Endothelial cell of umbilical vein (primary cell): ENCODE results near the gene C7. TPM values are rescaled to one million over a fixed set of nuclear protein-coding genes. Genes with fewer than 3 reads are reported as not detected.

ENCODE experiments used
- BruUV-seq: library from RNA; stranded (reverse); fragments of 400-500 nt; replicated peaks from 2 replicates; lab custom pipeline; 2021; lab: Mats Ljungman, UMichigan
- CTCF ChIA-PET: fragments of 300-600, 350-600 bp; sonication (Branson Sonifier 250); formaldehyde crosslinking; loops from one replicate; lab custom pipeline; 2021; ENCODE audit warnings: antibody characterized with exemption, inconsistent platforms; lab: Charles Lee
- POLR2A ChIA-PET: fragments of 300-600, 350-600 bp; sonication (Branson Sonifier 250); formaldehyde crosslinking; loops from one replicate; lab custom pipeline; 2021; ENCODE audit warnings: antibody characterized with exemption, inconsistent platforms; lab: Charles Lee
- DNase-seq: peaks from one replicate; pipeline ENCODE4 v3.0.0-alpha.2; 2011; ENCODE audit warnings: low read depth, low spot score
- FAIRE-seq: peaks from 2 replicates; lab custom pipeline; 2011; peaks lifted over from hg19 to GRCh38; lab: Jason Lieb, UNC
- H2AFZ ChIP-seq: 2 replicates; pipeline ENCODE4 v1.6.0; 2012; ENCODE audit warnings: low read depth, low read length, control low read depth, inconsistent platforms
- H3K27ac ChIP-seq: 2 replicates; pipeline ENCODE4 v1.5.1; 2011; ENCODE audit warnings: low read depth, mild to moderate bottlenecking, control low read depth, low read length, moderate library complexity; ENCODE audit not compliant: insufficient read depth
- H3K27me3 ChIP-seq, 2 experiments: 2 replicates each; pipeline versions ENCODE4 v1.6.0 to v1.6.1; 2011; ENCODE audit warnings: low read length in 2 of 2, mixed read lengths in 1 of 2; ENCODE audit not compliant: control insufficient read depth in 2 of 2, insufficient read depth in 2 of 2
- H3K36me3 ChIP-seq, 2 experiments: 2 replicates in 1 of 2; 3 replicates in 1 of 2; pipeline ENCODE4 v1.5.1; 2011; ENCODE audit warnings: low read length in 2 of 2, mild to moderate bottlenecking in 1 of 2, moderate library complexity in 1 of 2; ENCODE audit not compliant: control insufficient read depth in 2 of 2, insufficient read depth in 2 of 2; ENCODE audit errors: extremely low read depth in 1 of 2
- H3K4me1 ChIP-seq: 3 replicates; pipeline ENCODE4 v1.5.1; 2011; ENCODE audit warnings: mild to moderate bottlenecking, low read length; ENCODE audit not compliant: control insufficient read depth, insufficient read depth; ENCODE audit errors: extremely low read depth
- H3K4me2 ChIP-seq: 2 replicates; pipeline ENCODE4 v1.6.1; 2011; ENCODE audit warnings: low read length, control low read depth, mixed read lengths; ENCODE audit not compliant: insufficient read depth
- H3K4me3 ChIP-seq, 3 experiments: fragments of 200-600 bp in 1 of 3; sonication (generic), shearing (Covaris generic) in 1 of 3; replicated peaks in 1 of 3; 2 replicates each; pipeline ENCODE4 v1.5.1; 2011 to 2016; ENCODE audit warnings: control low read depth in 3 of 3, low read length in 3 of 3, mild to moderate bottlenecking in 2 of 3, inconsistent platforms in 1 of 3, low read depth in 1 of 3, moderate library complexity in 1 of 3; ENCODE audit not compliant: insufficient read depth in 1 of 3
- H3K79me2 ChIP-seq: 2 replicates; pipeline ENCODE4 v1.6.0; 2012; ENCODE audit warnings: low read length, inconsistent platforms; ENCODE audit not compliant: control insufficient read depth, insufficient read depth
- H3K9ac ChIP-seq: replicated peaks from 2 replicates; pipeline ENCODE3; 2011; ENCODE audit warnings: low read length, control low read depth; ENCODE audit not compliant: insufficient read depth; ENCODE audit errors: extremely low read depth
- H3K9me1 ChIP-seq: replicated peaks from 3 replicates; pipeline ENCODE4 v1.6.0; 2011; ENCODE audit warnings: mild to moderate bottlenecking, low read length; ENCODE audit not compliant: control insufficient read depth, insufficient read depth; ENCODE audit errors: extremely low read depth
- H3K9me3 ChIP-seq: replicated peaks from 2 replicates; pipeline ENCODE4 v1.5.1; 2012; ENCODE audit warnings: low read length, inconsistent platforms; ENCODE audit not compliant: control insufficient read depth, insufficient read depth
- H4K20me1 ChIP-seq: replicated peaks from 2 replicates; pipeline ENCODE3; 2011; ENCODE audit warnings: mild to moderate bottlenecking, low read length; ENCODE audit not compliant: control insufficient read depth, insufficient read depth; ENCODE audit errors: extremely low read depth
- CTCF ChIP-seq, 2 donors: IDR thresholded peaks; 1 replicate in 1 of 2; 2 replicates in 1 of 2; pipeline ENCODE4 v1.5.1; 2011; ENCODE audit warnings: low read length in 2 of 2, mild to moderate bottlenecking in 2 of 2, moderate library complexity in 2 of 2, control low read depth in 1 of 2, inconsistent platforms in 1 of 2, low read depth in 1 of 2; ENCODE audit not compliant: insufficient read depth in 1 of 2; ENCODE audit errors: extremely low read depth in 1 of 2
- EZH2 ChIP-seq: IDR thresholded peaks from 2 replicates; pipeline ENCODE4 v1.6.1; 2012; ENCODE audit warnings: borderline replicate concordance, low read depth, mild to moderate bottlenecking, moderate library complexity, low read length, inconsistent platforms; ENCODE audit not compliant: severe bottlenecking
- FOS ChIP-seq: IDR thresholded peaks from 2 replicates; pipeline ENCODE4 v1.6.1; 2011; ENCODE audit warnings: mild to moderate bottlenecking, low read length, moderate library complexity, borderline replicate concordance; ENCODE audit not compliant: insufficient read depth
- GATA2 ChIP-seq: IDR thresholded peaks from 2 replicates; pipeline ENCODE4 v1.7.0; 2011; ENCODE audit warnings: low read depth, mild to moderate bottlenecking, moderate library complexity, mixed read lengths, low read length; ENCODE audit not compliant: insufficient read length, insufficient read depth
- JUN ChIP-seq: IDR thresholded peaks from 2 replicates; pipeline ENCODE4 v1.6.1; 2011; ENCODE audit warnings: borderline replicate concordance, low read depth; ENCODE audit not compliant: insufficient read length, insufficient read depth
- MAX ChIP-seq: IDR thresholded peaks from 2 replicates; pipeline ENCODE4 v1.6.1; 2011; ENCODE audit not compliant: insufficient read depth, insufficient read length
- MYC ChIP-seq: IDR thresholded peaks from one replicate; pipeline ENCODE4 v1.6.1; 2011; ENCODE audit warnings: mild to moderate bottlenecking, low read depth, low read length
- POLR2A ChIP-seq: IDR thresholded peaks from 2 replicates; pipeline ENCODE4 v1.6.1; 2012; ENCODE audit warnings: low read depth, mild to moderate bottlenecking, control low read depth, low read length
- POLR2AphosphoS5 ChIP-seq: IDR thresholded peaks from 2 replicates; pipeline ENCODE4 v1.6.1; 2012; ENCODE audit warnings: low read depth, mild to moderate bottlenecking, control low read depth, low read length, moderate library complexity; ENCODE audit not compliant: insufficient read depth
- dilution Hi-C: fragments of 300-500 bp; cut with MboI; formaldehyde crosslinking; loops from one replicate; pipeline ENCODE4 v1.15.0; 2019; ENCODE audit warnings: low sequenced_read_pairs; ENCODE audit not compliant: extremely low pct_ligation_motif_present
- intact Hi-C: fragments of 100-400 bp; cut with micrococcal nuclease; formaldehyde crosslinking; loops from one replicate; pipeline ENCODE4 v1.10.0; 2022
- polyA plus RNA-seq, 4 experiments: library from polyadenylated mRNA; depleted of rRNA in 3 of 4; stranded (reverse) in 3 of 4; unstranded in 1 of 4; fragments of >200 nt; gene quantifications; 2 replicates each; pipeline versions ENCODE4 v1.2.1 to v1.2.3, GENCODE V29; 2011 to 2012; ENCODE audit warnings: missing spikeins in 1 of 4
- total RNA-seq: library from RNA; stranded (reverse); gene quantifications from 2 replicates; pipeline ENCODE4 v1.2.3, GENCODE V29; 2021

C7 gene
- total and polyA plus RNA-seq, 2 donors (not counting 3 experiments of a cell fraction or from before 2014, with no cell fraction given), result 0.08 to 0.29 TPM

GRCh38 chr5:40995801-40996586, 86.7 kb downstream of the C7 start:
- ChIA-PET CTCF (no interaction called here), POLR2A (no interaction called here)
- H3K9me3 ChIP-seq, result no peaks in the 10 kb centered on the region
- H3K4me3 ChIP-seq, result no peak overlapping the region
- dilution Hi-C loops (no loop called here), intact Hi-C loops (no loop called here)
- no peak overlapping the region for H3K27ac ChIP-seq
- H3K4me1 ChIP-seq, result no peaks in the 10 kb centered on the region
- DNase-seq (no peak), FAIRE-seq (no peak)
- no peak overlapping the region for H3K4me2 ChIP-seq
- no peaks in the 10 kb centered on the region for H3K36me3 ChIP-seq
- no TSS peak for BruUV-seq
- no peaks in the 10 kb centered on the region for H3K79me2 ChIP-seq
- no peaks in the 10 kb centered on the region for H4K20me1 ChIP-seq
- TF ChIP-seq FOS (no peak), EZH2 (no peak), JUN (no peak), MYC (no peak), MAX (no peak), GATA2 (no peak), POLR2AphosphoS5 (no peak), POLR2A (no peak), CTCF (IDR thresholded peaks at IDR 0.05; ENCODE audit: extremely low read depth in 1 of 2, insufficient read depth in 1 of 2, low read depth in 1 of 2, low read length in 2 of 2) (no peak)
- H2AFZ ChIP-seq, result no peak overlapping the region
- H3K9ac ChIP-seq, result no peak overlapping the region
- no peaks in the 10 kb centered on the region for H3K27me3 ChIP-seq
- no peaks in the 10 kb centered on the region for H3K9me1 ChIP-seq
